Measurements from ENCODE around the gene PRR5L.

DNA sequence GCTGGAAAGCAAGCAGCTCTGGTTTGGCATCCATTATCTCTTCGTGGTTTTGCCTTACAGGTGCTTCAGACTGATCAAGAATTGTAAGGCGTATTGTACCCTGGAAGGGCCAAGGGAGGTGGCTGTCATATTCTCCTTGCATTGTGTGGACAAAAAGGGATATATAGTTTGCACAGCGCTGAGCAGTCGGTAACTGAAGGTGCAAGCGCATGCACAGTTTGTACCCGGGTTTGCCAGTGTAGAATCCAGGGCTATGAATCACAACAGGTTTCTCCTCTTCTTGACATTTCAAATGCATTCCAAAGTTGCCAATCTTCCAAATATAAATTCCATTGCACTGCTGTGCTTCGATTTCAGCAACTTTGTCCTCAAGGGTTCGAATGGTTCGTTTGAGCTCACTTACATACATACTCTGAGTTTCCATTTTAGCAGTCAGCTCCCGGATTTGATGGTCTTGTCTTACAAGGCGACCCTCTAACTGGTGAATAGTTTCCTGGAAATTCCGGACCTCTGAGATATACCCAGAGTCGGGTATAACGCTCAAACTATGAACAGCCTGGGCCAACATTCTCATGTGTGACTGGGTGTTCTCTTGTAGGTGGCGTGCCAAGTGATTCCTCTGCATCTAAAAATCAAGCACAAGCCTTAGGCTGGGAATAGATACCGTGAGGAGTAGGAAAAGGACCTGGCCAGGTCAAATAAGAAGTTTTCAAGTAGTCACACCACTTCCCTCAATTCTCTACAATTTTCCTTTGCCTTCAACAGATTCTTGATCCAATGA, 194.1 kb downstream of the PRR5L start:
- TF ChIP-seq, protein P1, sequence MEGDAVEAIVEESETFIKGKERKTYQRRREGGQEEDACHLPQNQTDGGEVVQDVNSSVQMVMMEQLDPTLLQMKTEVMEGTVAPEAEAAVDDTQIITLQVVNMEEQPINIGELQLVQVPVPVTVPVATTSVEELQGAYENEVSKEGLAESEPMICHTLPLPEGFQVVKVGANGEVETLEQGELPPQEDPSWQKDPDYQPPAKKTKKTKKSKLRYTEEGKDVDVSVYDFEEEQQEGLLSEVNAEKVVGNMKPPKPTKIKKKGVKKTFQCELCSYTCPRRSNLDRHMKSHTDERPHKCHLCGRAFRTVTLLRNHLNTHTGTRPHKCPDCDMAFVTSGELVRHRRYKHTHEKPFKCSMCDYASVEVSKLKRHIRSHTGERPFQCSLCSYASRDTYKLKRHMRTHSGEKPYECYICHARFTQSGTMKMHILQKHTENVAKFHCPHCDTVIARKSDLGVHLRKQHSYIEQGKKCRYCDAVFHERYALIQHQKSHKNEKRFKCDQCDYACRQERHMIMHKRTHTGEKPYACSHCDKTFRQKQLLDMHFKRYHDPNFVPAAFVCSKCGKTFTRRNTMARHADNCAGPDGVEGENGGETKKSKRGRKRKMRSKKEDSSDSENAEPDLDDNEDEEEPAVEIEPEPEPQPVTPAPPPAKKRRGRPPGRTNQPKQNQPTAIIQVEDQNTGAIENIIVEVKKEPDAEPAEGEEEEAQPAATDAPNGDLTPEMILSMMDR (IDR thresholded peaks at IDR 0.05; ENCODE audit: insufficient read depth, low read length, poor library complexity, severe bottlenecking), result no peak
- no peak for TF ChIP-seq EZH2phosphoT487 (conservative IDR thresholded peaks at IDR 0.05; ENCODE audit: low read length)

Measured in SU-DHL-6 (cell line).